ENCODE measurements around the gene SF3B5. TPM values are rescaled to one million over a fixed set of nuclear protein-coding genes. Genes with fewer than 3 reads are reported as not detected.

Gene SF3B5
- total and polyA plus RNA-seq, 2 of the 8 experiments (the other 6 are each of a cell fraction or from before 2014, with no cell fraction given), result 195 to 588 TPM

DNA sequence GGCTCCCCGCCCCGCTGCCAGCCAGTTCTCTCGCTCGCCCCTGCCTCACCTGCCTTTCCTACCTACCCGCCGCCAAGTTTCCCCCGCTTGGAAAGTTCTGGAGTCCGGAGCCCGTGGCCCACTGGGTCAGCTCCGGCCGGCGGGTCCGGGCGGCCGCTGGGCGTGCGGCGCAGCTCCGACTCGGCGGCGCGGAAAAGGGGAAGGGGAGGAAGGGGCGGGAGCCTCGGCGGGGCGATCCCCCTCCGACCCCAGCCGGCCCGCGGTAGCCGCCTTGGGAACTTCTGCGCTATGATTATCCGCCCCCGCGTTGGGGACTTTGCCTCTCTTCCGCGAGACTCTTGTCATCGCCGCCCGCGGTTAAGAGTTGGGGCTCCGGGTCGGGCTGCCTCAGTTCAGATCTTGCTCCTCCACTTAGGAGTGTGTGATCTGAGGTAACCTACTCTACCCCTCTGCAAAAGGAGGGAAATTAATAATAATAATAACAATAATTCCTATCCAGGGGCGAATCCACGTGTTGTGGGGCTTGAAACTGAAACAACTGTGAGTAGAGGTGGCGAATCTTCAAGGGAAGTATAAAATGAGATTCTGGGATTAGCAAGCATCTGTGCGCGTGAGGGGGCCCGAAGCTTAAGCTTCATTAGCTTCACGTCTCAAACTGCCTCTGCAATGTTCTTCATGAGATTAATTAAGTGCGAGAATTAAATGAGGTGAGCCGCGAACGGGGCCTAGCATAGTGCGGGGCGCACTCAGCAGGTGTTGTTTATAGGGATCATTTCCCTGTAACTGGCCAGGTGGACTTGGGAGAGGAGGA is 30.8 kb downstream of the SF3B5 start:
- Histone ChIP-seq H3K4me3 (ENCODE audit: extremely low read depth in 1 of 4, insufficient read depth in 2 of 4, low read depth in 3 of 4, low read length in 4 of 4) (peak overlapping the region; percentile 45 to 72 (median 53)), H3K27ac (ENCODE audit: low read depth, low read length) (no peak overlapping the region), H2AK5ac (ENCODE audit: low read depth, low read length) (no peak overlapping the region), H3K9ac (replicated peaks in 1 of 4; ENCODE audit: extremely low read depth in 1 of 4, low read depth in 3 of 4, low read length in 3 of 4) (peak overlapping the region in 1 of 4 experiments; percentile 67; a peak in 1 of 7 replicates), H3K14ac (ENCODE audit: insufficient read length) (no peak overlapping the region), H2BK120ac (replicated peaks; ENCODE audit: low read depth, low read length) (no peak overlapping the region), H2BK15ac (ENCODE audit: low read length) (no peak overlapping the region), H3K18ac (ENCODE audit: extremely low read depth, low read length) (no peak overlapping the region), H3K23ac (ENCODE audit: insufficient read length) (no peak overlapping the region), H3K56ac (replicated peaks; ENCODE audit: insufficient read length, low read depth, low read length) (no peak overlapping the region), H4K8ac (ENCODE audit: extremely low read depth, insufficient read depth, low read length) (peak overlapping the region; percentile 72), H3K9me3 (ENCODE audit: insufficient read depth in 2 of 2, low read depth in 1 of 2, low read length in 1 of 2) (no peaks in the 10 kb centered on the region), H3K79me2 (ENCODE audit: control insufficient read depth in 1 of 2, insufficient read depth in 2 of 2, low read length in 2 of 2) (no peaks in the 10 kb centered on the region), H3K79me1 (ENCODE audit: low read depth, low read length) (no peaks in the 10 kb centered on the region), H4K91ac (replicated peaks; ENCODE audit: insufficient read length, low read length) (no peak overlapping the region), H3K23me2 (ENCODE audit: low read depth, low read length) (peaks cover 15% of the 10 kb centered on the region; the same call in 1 of the 2 replicates), H2BK12ac (ENCODE audit: low read depth, low read length) (no peak overlapping the region), H3K4me2 (ENCODE audit: insufficient read depth in 1 of 2, low read depth in 2 of 2, low read length in 2 of 2) (peak overlapping the region; percentile 59 to 92), H2BK20ac (ENCODE audit: low read length) (no peak overlapping the region), H3K27me3 (replicated peaks in 1 of 4; ENCODE audit: control insufficient read depth in 3 of 4, extremely low read depth in 1 of 4, insufficient read depth in 3 of 4, low read length in 3 of 4) (peaks cover 26 to 52% (median 45%) of the 10 kb centered on the region in 4 experiments), H3K36me3 (ENCODE audit: control insufficient read depth in 2 of 4, insufficient read depth in 4 of 4, low read length in 3 of 4) (no peaks in the 10 kb centered on the region), H2BK5ac (ENCODE audit: low read depth, low read length) (no peak overlapping the region), H4K5ac (ENCODE audit: insufficient read length, low read depth, low read length) (no peak overlapping the region), H4K20me1 (replicated peaks in 1 of 2; ENCODE audit: control insufficient read depth in 1 of 2, insufficient read depth in 2 of 2, low read length in 2 of 2) (peaks cover 0 to 5% of the 10 kb centered on the region in 2 experiments), H3K4me1 (replicated peaks in 1 of 4; ENCODE audit: control insufficient read depth in 3 of 4, insufficient read depth in 4 of 4, low read length in 3 of 4) (peaks cover 5 to 17% (median 12%) of the 10 kb centered on the region in 4 experiments; a peak in 5 of 7 replicates), H2AFZ (ENCODE audit: low read length) (no peak overlapping the region), H3K4ac (replicated peaks; ENCODE audit: insufficient read length, low read depth, low read length) (peak overlapping the region; percentile 53)
- no peak for FAIRE-seq
- POLR2A ChIA-PET (ENCODE audit: partially characterized antibody), result no interaction called here
- 7% methylated on average over 44 of the region's 57 CpGs; no CpG with 5 or more reads in 1 of the 2 experiments for WGBS, 2 experiments (ENCODE audit: extremely low coverage in 1 of 2, insufficient coverage in 1 of 2, insufficient read length in 1 of 2, insufficient replicate concordance in 2 of 2, low coverage in 1 of 2, low lambda C conversion rate in 2 of 2, missing lambda C conversion rate in 1 of 2)
- CTCF ChIA-PET (ENCODE audit: partially characterized antibody), result interaction anchor here (0.7 to 2.0 kb wide), 8 partner anchors 11 to 130 kb away, joined by 3 to 6 read pairs (median 3); no protein-coding TSS in a partner anchor
- DNase-seq (ENCODE audit: low read depth in 1 of 2, low spot score in 2 of 2), result peak in 1 of 2 experiments; percentile 70
